Skeletal muscle satellite cell (primary cell): ENCODE data around the gene RUVBL1.

Experiments used
- H3K27me3 ChIP-seq: 2 replicates; pipeline ENCODE4 v1.7.0; 2013; ENCODE audit warnings: low read length; ENCODE audit not compliant: control insufficient read depth, insufficient read depth
- H3K36me3 ChIP-seq: 2 replicates; pipeline ENCODE4 v1.7.0; 2013; ENCODE audit warnings: mild to moderate bottlenecking, control low read depth, low read length; ENCODE audit not compliant: insufficient read depth
- H3K4me1 ChIP-seq: 2 replicates; pipeline ENCODE4 v1.7.0; 2013; ENCODE audit warnings: low read length; ENCODE audit not compliant: control insufficient read depth, insufficient read depth
- H3K4me2 ChIP-seq: 2 replicates; pipeline ENCODE4 v1.7.0; 2013; ENCODE audit warnings: mild to moderate bottlenecking, low read length
- H3K4me3 ChIP-seq: 2 replicates; pipeline ENCODE4 v1.7.0; 2013; ENCODE audit warnings: low read length
- H3K9ac ChIP-seq: 2 replicates; pipeline ENCODE4 v1.7.0; 2013; ENCODE audit warnings: mild to moderate bottlenecking, low read depth, low read length, moderate library complexity
- H3K9me3 ChIP-seq: replicated peaks from 2 replicates; pipeline ENCODE4 v1.7.0; 2013; ENCODE audit warnings: mild to moderate bottlenecking, control low read depth, low read length

RUVBL1 gene

GRCh38 chr3:128073185-128073725 lies 50.4 kb downstream of the RUVBL1 start:
- Histone ChIP-seq H3K9me3 (no peaks in the 10 kb centered on the region), H3K4me1 (peaks cover 19% of the 10 kb centered on the region), H3K4me2 (no peak overlapping the region), H3K4me3 (no peak overlapping the region), H3K9ac (no peak overlapping the region), H3K27me3 (no peaks in the 10 kb centered on the region), H3K36me3 (peaks cover 53% of the 10 kb centered on the region)

- Histone ChIP-seq H3K4me1 (peaks cover 19% of the 10 kb centered on the region), H3K4me3 (no peak overlapping the region), H3K4me2 (no peak overlapping the region), H3K36me3 (peaks cover 59% of the 10 kb centered on the region), H3K27me3 (no peaks in the 10 kb centered on the region), H3K9me3 (no peaks in the 10 kb centered on the region), H3K9ac (no peak overlapping the region)
Measured at GRCh38 chr3:128072454-128073184, 51.0 kb downstream of the RUVBL1 start.

- Histone ChIP-seq H3K27me3 (no peaks in the 10 kb centered on the region), H3K9ac (no peak overlapping the region), H3K4me1 (peaks cover 19% of the 10 kb centered on the region), H3K4me3 (no peak overlapping the region), H3K9me3 (no peaks in the 10 kb centered on the region), H3K4me2 (no peak overlapping the region), H3K36me3 (peaks cover 66% of the 10 kb centered on the region)
Measured at GRCh38 chr3:128071771-128072453, 51.7 kb downstream of the RUVBL1 start.

- peaks cover 75% of the 10 kb centered on the region for H3K36me3 ChIP-seq
- no peak overlapping the region for H3K4me2 ChIP-seq
- no peaks in the 10 kb centered on the region for H3K27me3 ChIP-seq
- H3K9ac ChIP-seq = no peak overlapping the region
- peaks cover 18% of the 10 kb centered on the region for H3K4me1 ChIP-seq
- H3K4me3 ChIP-seq = no peak overlapping the region
- no peaks in the 10 kb centered on the region for H3K9me3 ChIP-seq
Measured at GRCh38 chr3:128070898-128071591, 52.6 kb downstream of the RUVBL1 start.

GRCh38 chr3:128069271-128069670 lies 54.3 kb downstream of the RUVBL1 start:
- Histone ChIP-seq H3K4me3 (no peak overlapping the region), H3K27me3 (no peaks in the 10 kb centered on the region), H3K9me3 (no peaks in the 10 kb centered on the region), H3K4me1 (peaks cover 10% of the 10 kb centered on the region), H3K9ac (no peak overlapping the region), H3K4me2 (no peak overlapping the region), H3K36me3 (peaks cover 91% of the 10 kb centered on the region)

- no peak overlapping the region for H3K9ac ChIP-seq
- peaks cover 97% of the 10 kb centered on the region for H3K36me3 ChIP-seq
- H3K9me3 ChIP-seq = no peaks in the 10 kb centered on the region
- no peak overlapping the region for H3K4me2 ChIP-seq
- peaks cover under 1% of the 10 kb centered on the region for H3K4me1 ChIP-seq
- no peaks in the 10 kb centered on the region for H3K27me3 ChIP-seq
- no peak overlapping the region for H3K4me3 ChIP-seq
Measured at GRCh38 chr3:128068156-128068620, 55.4 kb downstream of the RUVBL1 start.

- no peak overlapping the region for H3K9ac ChIP-seq
- H3K4me1 ChIP-seq = no peaks in the 10 kb centered on the region
- no peaks in the 10 kb centered on the region for H3K9me3 ChIP-seq
- H3K4me3 ChIP-seq = no peak overlapping the region
- H3K36me3 ChIP-seq = peaks cover 97% of the 10 kb centered on the region
- no peaks in the 10 kb centered on the region for H3K27me3 ChIP-seq
- no peak overlapping the region for H3K4me2 ChIP-seq
Measured at GRCh38 chr3:128067489-128067888, 56.1 kb downstream of the RUVBL1 start.

GRCh38 chr3:128066676-128067075 lies 56.9 kb downstream of the RUVBL1 start:
- Histone ChIP-seq H3K9me3 (no peaks in the 10 kb centered on the region), H3K27me3 (no peaks in the 10 kb centered on the region), H3K9ac (no peak overlapping the region), H3K4me2 (no peak overlapping the region), H3K36me3 (peaks cover 97% of the 10 kb centered on the region), H3K4me3 (no peak overlapping the region), H3K4me1 (peaks cover 7% of the 10 kb centered on the region)

- Histone ChIP-seq H3K9me3 (no peaks in the 10 kb centered on the region), H3K9ac (no peak overlapping the region), H3K4me2 (no peak overlapping the region), H3K4me1 (peaks cover 12% of the 10 kb centered on the region), H3K27me3 (no peaks in the 10 kb centered on the region), H3K36me3 (peaks cover 97% of the 10 kb centered on the region), H3K4me3 (no peak overlapping the region)
Measured at GRCh38 chr3:128066114-128066513, 57.5 kb downstream of the RUVBL1 start.

- no peaks in the 10 kb centered on the region for H3K27me3 ChIP-seq
- peaks cover 94% of the 10 kb centered on the region for H3K36me3 ChIP-seq
- H3K4me1 ChIP-seq = peaks cover 22% of the 10 kb centered on the region
- no peak overlapping the region for H3K4me2 ChIP-seq
- H3K9ac ChIP-seq = no peak overlapping the region
- no peak overlapping the region for H3K4me3 ChIP-seq
- H3K9me3 ChIP-seq = no peaks in the 10 kb centered on the region
Measured at GRCh38 chr3:128064962-128065361, 58.6 kb downstream of the RUVBL1 start.

GRCh38 chr3:128063865-128064264 lies 59.7 kb downstream of the RUVBL1 start:
- H3K27me3 ChIP-seq = no peaks in the 10 kb centered on the region
- peaks cover 93% of the 10 kb centered on the region for H3K36me3 ChIP-seq
- no peak overlapping the region for H3K9ac ChIP-seq
- no peaks in the 10 kb centered on the region for H3K9me3 ChIP-seq
- H3K4me3 ChIP-seq = no peak overlapping the region
- H3K4me1 ChIP-seq = peaks cover 31% of the 10 kb centered on the region
- no peak overlapping the region for H3K4me2 ChIP-seq
